HG03060 (cell line): ENCODE data around the gene UBR1.
"Not testable (repeated sequence)": the region's sequence is repeated elsewhere in the genome, so short reads cannot be mapped to it uniquely, and the experiment has no call there.

Experiments used
- ATAC-seq: cut with Tn5 transposase; IDR thresholded peaks from one replicate; pipeline ENCODE4 v1.9.1; 2021; ENCODE audit warnings: low read depth, moderate number of reproducible peaks; ENCODE audit not compliant: unreplicated experiment

The UBR1 gene

GRCh38 chr15:42919799-42920518 lies 185.9 kb downstream of the UBR1 start:
- ATAC-seq = no peak

- no peak for ATAC-seq
These were observed 186.5 kb downstream of the UBR1 start for GRCh38 chr15:42919308-42919707.

GRCh38 chr15:42918047-42918446 lies 187.8 kb downstream of the UBR1 start:
- ATAC-seq = no peak

- ATAC-seq = no peak
These were observed 190.1 kb downstream of the UBR1 start for GRCh38 chr15:42915654-42916315.

GRCh38 chr15:42914728-42915497 lies 190.9 kb downstream of the UBR1 start:
- no peak for ATAC-seq

GRCh38 chr15:42911058-42911592 lies 194.7 kb downstream of the UBR1 start:
- ATAC-seq = no peak

- no peak for ATAC-seq
These were observed 197.3 kb downstream of the UBR1 start for GRCh38 chr15:42908538-42908937.

GRCh38 chr15:42903388-42904324 lies 202.2 kb downstream of the UBR1 start:
- ATAC-seq = no peak

GRCh38 chr15:42893911-42894310 lies 211.9 kb downstream of the UBR1 start:
- ATAC-seq = not testable (repeated sequence)
